NCI-H187 (cell line): ENCODE results near the gene VPS13D.
"Not testable (repeated sequence)": the region's sequence is repeated elsewhere in the genome, so short reads cannot be mapped to it uniquely, and the experiment has no call there.

Experiments
- DNase-seq, 2 experiments: peaks; one replicate each; lab custom pipeline; 2025; lab: John Stamatoyannopoulos, UW

Gene VPS13D

DNA sequence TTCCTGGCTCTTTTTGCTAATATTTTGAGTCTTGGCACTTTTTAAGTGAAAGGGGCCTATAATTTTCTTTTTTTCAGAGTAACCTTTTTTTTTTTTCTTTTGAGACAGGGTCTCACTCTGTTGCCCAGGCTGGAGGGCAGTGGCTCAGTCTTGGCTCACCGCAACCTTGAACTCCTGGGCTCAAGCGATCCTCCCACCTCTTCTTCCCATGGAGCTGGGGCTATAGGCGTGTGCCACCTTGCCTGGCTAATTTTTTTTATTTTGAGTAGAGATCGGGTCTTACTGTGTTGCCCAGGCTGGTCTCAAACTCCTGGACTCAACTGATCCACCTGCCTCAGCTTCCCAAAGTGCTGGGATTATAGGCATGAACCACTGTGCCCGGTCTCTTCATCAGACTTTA is 285.4 kb downstream of the VPS13D start:
- DNase-seq = no peak

- DNase-seq = no peak
These were observed 286.9 kb downstream of the VPS13D start for GRCh38 chr1:12516741-12517140.

DNA sequence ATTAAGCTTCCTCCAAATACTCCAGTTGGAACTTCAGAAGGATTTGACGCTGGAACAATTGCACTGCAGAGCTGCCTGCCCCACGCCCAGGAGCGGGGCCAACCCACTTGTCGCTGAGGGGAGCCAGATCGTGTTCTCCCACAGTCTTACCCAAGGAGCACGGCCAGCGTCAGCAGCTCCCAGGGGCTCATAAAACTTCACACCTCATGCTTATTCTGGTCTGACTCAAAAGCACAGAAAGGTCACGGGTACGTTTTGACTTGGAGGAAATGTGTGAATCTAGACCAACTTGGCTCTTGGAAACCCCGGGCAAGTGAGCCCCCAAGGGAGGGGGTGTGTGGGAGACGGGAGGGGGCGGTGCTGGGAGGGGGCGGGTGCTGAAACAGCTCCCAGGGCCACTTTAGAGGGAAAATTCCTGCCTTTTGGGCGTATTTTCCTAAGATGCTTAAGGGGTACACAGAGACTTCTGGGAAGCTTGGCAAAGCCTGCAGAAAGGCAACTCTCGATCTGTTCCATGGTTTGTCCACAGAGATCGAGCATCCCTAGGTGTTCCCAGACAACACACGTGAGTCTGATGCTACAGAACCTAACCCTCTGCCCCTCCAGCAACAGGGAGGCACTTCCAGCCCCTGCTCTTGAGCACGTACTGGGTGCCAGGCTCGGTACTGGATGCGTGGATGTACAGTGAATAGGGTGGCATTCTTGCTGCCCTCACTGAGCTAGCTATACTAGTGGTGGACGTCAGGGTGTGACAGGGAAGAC is 289.3 kb downstream of the VPS13D start:
- no peak for DNase-seq

- DNase-seq = no peak
These were observed 290.0 kb downstream of the VPS13D start for GRCh38 chr1:12519693-12520364.

DNA sequence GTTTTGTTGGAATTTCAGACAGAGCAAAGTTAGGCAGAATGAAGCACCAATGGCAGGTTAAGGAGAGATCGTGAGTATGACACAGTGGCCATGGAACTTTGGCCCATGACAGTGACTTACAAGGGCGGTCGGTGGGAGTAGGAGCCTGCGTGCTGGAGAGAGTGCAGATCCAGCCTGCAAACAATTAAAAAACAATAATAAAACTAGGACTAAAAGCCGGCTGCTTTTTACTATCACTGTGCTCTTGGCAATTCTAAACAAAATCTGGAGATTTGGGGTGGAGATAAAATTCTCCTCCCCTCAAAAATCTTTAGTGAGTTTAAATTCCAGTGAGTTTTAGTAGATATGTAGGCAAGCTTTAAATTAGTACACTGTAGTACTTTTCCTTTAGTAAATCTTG is 291.3 kb downstream of the VPS13D start:
- no peak for DNase-seq

DNA sequence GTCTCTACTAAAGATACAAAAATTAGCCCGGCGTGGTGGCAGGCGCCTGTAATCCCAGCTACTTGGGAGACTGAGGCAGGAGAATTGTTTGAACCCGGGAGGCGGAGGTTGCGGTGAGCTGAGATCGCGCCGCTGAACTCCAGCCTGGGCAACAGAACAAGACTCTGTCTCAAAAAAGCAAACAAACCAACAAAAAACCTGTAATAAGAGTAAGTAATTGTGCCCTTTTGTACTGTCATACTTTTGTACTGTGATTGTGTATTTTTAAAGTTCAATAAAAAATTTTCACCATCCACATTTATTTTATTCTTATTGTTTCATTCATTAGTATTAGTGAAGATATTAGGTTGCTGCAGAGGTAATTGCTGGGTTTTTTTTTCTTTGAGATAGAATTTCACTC is 292.9 kb downstream of the VPS13D start:
- DNase-seq = not testable (repeated sequence)

DNA sequence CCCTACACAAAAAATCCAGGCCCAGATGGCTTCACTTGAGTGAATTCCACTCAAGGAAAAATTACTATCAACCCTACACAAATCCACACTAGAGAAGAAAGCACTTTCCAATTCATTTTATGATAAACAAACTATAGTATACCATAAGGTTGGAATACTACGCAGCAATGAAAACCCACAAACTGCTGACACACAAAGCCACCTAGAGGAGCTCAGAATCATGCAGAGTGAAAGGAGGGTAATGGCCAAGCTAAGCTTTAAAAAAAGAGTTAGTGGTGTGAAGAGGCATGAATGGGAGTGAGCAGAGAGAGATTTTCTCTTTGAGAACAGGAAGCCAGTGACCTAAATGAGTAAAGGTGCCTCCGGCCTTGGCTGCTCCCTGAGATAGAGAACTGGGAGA is 294.4 kb downstream of the VPS13D start:
- no peak for DNase-seq

DNA sequence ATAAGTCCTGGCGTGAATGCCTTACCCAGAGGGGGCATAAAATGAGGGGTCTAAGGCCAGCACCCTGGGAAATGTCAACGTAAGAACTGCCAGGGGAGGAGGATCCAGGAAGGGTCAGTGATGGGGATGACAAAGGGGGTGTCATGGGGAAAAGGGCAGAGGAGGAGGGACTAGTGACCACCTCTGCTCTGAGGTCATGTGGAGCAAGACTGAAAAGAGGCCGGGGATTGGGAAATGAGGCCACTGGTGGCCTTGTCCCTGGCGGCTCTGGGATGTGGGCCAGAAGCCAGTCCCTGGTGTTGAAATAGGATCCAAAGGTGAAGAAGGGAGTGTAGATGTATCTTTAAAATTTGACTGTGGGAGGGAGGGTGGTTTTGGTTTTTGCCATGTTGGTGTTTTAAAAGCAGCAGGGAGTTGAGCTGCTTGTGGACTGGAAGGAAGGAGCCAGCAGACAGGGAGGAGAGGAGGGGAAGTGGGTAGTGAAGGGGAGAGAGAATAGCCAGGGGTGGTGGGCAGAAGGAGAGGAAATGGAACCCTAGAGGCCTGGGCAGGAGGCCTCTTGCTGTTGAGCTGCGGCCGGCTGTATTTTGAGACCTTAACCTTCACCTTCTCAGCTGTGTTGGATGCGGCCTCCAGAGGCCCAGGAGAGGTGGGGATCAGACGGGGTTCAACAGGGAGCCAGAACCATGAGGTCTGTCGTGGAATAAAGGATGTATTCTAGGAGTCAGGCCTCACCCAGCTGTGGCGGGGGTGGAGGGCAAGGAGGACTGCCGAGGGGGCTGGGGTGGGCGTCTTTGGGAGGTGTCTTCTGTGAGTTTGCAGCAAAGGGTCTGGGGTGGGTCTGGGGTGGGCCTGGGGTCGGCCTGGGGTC is 295.7 kb downstream of the VPS13D start:
- no peak for DNase-seq

GRCh38 chr1:12527564-12527963 is 297.7 kb downstream of the VPS13D start:
- no peak for DNase-seq

DNA sequence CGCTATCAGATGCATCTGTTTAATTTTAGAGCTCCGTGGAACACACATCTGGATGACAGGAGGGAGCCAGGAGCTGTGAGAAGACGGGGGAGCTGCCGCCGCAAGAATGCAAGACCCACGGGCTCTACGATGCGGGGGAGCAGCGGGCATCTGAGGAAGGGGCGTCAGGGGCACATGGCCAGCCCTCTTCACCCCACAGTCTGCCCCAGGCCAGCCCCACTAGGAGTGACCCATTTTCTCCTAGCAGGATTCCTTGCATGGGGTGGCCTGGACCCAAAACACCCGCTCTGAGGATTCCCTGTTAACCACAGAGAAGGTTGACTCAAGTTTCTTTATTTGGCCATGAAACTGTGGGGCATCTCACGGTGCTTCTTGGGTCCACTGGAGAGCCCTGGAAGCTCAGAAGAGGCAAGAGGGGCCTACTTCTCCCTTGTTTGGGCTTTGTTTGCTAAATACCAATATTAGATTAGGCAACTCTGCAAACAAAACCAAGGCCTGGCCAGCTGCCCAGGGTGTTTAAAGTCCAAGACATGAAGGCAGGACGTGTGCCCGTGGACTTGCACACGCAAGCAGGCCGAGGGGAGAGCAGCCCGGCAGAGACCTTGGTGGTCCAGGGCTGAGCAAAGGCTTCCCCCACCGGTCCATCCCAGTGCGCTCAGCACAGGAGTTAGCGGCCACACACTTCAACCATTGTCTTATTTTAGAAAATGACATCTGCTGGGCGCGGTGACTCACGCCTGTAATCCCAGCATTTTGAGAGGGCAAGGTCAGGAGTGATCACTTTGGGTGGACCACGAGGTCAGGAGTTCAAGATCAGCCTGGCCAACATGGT is 298.4 kb downstream of the VPS13D start:
- DNase-seq = no peak

DNA sequence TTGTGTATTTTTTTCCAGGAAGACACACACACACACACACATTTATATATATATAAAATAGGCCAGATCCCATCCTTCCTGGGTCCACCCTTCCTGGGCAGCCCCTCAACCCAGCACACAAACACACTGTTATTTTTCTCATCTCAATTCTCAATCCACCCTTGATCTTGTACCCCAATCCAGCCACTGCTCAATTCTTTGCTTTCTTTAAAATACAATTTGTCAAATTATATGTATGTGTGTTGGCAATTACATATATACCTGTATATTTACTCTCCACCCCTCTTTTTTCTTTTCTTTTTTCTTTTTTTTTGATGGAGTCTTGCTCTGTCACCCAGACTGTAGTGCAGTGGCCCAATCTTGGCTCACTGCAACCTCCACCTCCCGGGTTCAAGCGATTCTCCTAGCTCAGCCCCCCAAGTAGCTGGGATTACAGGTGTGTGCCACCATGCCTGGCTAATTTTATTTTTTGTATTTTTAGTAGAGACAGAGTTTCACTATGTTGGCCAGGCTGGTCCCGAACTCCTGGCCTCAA is 299.9 kb downstream of the VPS13D start:
- no peak for DNase-seq

- no peak for DNase-seq
These were observed 300.8 kb downstream of the VPS13D start for GRCh38 chr1:12530462-12531178.

- DNase-seq = no peak
These were observed 301.3 kb downstream of the VPS13D start for GRCh38 chr1:12531179-12531499.

- DNase-seq = no peak
These were observed 302.8 kb downstream of the VPS13D start for GRCh38 chr1:12532405-12533315.

GRCh38 chr1:12536023-12536639 is 306.3 kb downstream of the VPS13D start:
- no peak for DNase-seq

GRCh38 chr1:12537294-12537693 is 307.5 kb downstream of the VPS13D start:
- no peak for DNase-seq

DNA sequence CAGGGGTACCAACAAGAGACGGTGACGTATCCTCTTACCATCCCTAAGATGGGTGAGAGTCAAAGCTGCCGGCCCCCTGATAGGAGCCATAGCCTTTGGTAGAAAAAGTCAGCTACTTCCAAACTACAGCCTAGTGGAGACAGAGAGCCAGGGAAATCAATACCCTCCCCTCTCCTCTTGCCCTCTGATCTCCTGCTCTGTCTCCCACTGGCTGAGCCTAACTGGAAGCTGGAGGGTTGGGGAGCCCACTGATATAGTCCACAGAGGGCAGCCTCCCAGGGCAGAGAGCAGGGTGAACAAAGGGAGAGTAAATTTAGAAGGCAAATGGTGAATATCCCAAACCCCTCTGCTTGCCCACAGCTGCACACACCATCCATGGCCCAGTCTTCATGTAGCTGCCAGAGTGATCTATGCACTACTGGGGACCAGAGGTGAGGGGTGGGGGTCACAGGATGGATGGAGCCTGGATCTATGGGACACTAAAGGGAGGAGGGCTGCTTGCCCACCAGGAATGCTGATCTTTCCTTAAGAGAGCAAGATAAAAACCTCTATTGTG is 308.2 kb downstream of the VPS13D start:
- DNase-seq = no peak

DNA sequence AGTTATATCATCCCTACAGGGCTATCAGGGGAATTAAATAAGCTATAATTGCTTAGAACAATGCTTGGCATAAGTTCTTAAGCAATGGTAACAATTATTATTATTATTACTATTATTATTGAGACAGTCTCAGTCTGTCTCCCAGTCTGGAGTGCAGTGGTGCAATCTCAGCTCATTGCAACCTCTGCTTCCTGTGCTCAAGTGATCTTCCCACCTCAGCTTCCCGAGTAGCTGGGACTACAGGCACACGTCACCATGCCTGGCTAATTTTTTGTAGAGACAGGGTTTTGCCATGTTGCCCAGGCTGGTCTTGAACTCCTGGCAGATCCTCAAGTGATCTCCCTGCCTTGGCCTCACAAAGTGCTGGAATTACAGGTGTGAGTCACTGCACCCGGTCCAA is 308.7 kb downstream of the VPS13D start:
- not testable (repeated sequence) for DNase-seq

DNA sequence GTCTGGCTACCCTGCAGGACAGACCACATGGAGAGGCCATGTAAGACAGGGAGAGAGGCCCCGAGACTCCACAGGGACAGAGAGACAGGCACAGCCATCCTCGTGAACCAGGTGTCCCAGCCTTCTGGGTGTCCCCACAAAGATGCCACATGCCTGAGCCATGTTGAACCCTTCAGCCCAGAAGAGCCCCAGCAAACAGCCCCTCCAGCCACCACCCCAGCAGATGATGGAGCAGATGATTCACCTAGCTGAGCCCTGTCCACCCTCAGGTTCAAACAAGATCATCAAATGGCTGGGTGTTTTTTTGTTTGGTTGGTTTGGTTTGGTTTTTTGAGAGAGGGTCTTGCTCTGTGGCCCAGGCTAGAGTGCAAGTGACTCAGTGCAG is 309.5 kb downstream of the VPS13D start:
- DNase-seq = no peak
